ENCODE results near the gene GSN.

GRCh38 chr9:121316378-121316777 is 48.4 kb downstream of the GSN start:
- TF ChIP-seq POLR2A (IDR thresholded peaks at IDR 0.05) (no peak), CTCF (IDR thresholded peaks at IDR 0.05) (no peak)

Measured in Peyer's patch (tissue), 4 donors.